22Rv1 (cell line): Measurements from ENCODE around the gene PLEKHG4B.

Source experiments
- CTCF ChIP-seq: fragments of 450-650 bp; IDR thresholded peaks from 2 replicates; pipeline ENCODE4 v1.5.1; 2017; ENCODE audit warnings: mild to moderate bottlenecking
- ZFX ChIP-seq: fragments of 450-650 bp; IDR thresholded peaks from 2 replicates; pipeline ENCODE4 v1.6.1; 2017; ENCODE audit warnings: antibody characterized with exemption, borderline replicate concordance

DNA sequence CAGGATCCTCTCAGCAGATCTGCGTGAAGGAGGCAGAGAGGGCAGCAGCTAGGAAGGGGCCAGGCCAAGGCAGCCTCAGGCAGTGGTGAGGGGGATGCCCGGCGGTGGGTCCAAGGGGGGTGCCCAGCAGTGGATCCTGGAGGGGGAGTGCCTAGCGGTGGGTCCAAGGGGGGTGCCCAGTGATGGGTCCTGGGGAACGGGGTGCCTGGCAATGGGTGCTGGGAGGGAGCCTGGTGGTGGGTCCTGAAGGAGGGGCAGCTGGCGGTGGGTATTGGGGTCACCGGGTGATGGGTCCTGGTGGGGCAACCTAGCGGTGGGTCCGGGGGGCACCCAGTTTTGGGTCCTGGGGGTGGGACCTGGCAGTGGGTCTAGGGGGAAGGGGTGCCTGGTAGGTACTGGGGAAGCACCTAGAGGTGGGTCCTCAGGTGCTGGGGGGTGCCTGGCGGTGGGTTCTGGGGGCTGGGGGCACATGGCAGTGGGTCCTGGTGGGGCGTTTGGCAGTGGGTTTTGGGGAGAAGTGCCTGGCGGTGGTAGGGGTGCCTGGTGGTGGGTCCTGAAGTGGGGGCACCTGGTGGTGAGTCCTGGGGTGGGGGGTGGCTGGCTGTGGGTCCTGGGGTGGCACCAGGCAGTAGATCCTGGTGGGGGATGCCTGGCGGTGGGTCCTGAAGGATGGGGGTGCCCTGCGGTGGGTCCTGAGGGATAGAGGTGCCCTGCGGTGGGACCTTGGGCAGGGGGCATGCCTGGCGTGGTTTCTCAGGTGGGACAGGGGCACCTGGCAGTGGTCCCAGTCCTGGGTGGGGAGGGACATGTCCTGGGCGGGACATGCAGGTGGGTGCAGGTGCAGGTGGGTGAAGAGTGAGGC is 101.2 kb downstream of the PLEKHG4B start:
- TF ChIP-seq CTCF (no peak), ZFX (no peak)
